Measurements from ENCODE around the gene NRAS. TPM values are rescaled to one million over a fixed set of nuclear protein-coding genes. Genes with fewer than 3 reads are reported as not detected.
"Not testable (repeated sequence)": the region's sequence is repeated elsewhere in the genome, so short reads cannot be mapped to it uniquely, and the experiment has no call there.

NRAS gene
- 10 to 100 TPM; 37.4 to 40.2 TPM for total RNA-seq

DNA sequence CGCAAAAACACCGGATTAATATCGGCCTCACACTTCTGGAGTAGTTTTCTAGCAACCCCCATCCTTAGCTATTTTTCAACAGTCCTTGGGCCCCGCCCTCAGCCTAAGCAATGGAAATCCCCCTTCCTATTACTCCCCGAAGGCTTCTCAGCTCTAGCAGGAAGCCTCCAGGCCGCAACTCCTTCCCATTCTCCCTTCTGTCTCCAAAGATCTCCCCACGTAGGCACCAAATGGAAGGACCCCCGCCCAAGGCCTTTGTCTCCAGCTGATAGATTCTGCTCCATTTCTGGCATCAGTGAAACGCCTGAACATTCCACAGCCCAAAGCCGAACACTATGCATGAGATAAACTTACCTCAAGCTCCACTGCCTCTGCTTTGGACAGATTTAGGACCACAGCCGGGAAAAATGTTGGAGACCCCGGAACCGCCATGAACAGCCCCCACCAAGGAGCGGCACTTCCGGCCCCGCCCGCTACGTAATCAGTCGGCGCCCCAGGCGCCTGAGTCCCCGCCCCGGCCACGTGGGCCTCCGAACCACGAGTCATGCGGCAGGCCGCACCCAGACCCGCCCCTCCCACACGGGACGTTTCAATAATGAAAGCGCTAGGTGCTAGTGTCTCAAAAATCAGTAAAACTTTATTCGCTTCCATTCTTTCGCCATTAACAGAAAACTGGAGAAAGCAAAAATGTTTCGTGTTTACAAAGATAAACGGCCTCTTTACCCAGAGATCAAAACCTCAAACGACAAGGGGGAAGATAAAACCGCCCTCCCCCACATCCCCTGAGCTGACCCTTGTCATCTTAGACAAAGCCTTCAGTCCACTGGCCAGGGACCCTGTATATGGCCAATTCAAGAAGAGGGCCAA, at the start of gene NRAS:
Gene NRAS (minus strand): TSS at position 468 of the 867 bp plus-strand sequence. CDS start 611 bp downstream, outside the sequence.
- POLR2A ChIA-PET, result interaction anchor here (0.6 to 1.8 kb wide), 10 partner anchors 17 to 791 kb away, joined by 3 to 10 read pairs (median 5); partner anchors contain the start of genes CSDE1 and SIKE1
- peaks cover 23% of the 10 kb centered on the region for H3K36me3 Mint-ChIP-seq

DNA sequence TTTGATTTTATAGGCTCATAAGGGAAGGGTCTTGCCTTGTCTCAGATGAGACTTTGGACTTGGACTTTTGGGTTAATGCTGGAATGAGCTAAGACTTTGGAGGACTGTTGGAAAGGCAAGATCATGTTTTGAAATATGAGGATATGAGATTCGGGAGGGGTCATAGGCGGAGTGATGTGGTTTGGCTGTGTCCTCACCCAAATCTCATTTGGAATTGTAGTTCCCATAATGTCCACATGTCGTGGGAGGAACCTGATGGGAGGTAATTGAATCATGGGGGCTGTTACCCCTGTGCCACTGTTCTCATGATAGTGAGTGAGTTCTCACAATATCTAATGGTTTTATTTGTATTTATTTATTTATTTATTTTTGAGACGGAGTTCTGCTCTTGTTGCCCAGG, 48.1 kb upstream of the NRAS start:
- no peak for ATAC-seq (ENCODE audit: low read depth)
- Mint-ChIP-seq H3K4me3 (no peak overlapping the region), H3K9me3 (peaks cover 6% of the 10 kb centered on the region), H3K27ac (no peak overlapping the region), H3K36me3 (peaks cover 6% of the 10 kb centered on the region), H3K27me3 (no peaks in the 10 kb centered on the region), H3K4me1 (no peaks in the 10 kb centered on the region)
- no peak for DNase-seq
- POLR2A ChIA-PET, result no interaction called here

More for the DNA sequence above, at the start of gene NRAS:
- Mint-ChIP-seq H3K4me1 (peaks cover 18% of the 10 kb centered on the region), H3K4me3 (peak within 1 kb of the TSS; percentile 93), H3K27me3 (no peaks in the 10 kb centered on the region), H3K27ac (peak within 1 kb of the TSS; percentile 94), H3K9me3 (no peaks in the 10 kb centered on the region)
- ATAC-seq (ENCODE audit: low read depth) (peak; percentile 98), DNase-seq (peak; percentile 97)

DNA sequence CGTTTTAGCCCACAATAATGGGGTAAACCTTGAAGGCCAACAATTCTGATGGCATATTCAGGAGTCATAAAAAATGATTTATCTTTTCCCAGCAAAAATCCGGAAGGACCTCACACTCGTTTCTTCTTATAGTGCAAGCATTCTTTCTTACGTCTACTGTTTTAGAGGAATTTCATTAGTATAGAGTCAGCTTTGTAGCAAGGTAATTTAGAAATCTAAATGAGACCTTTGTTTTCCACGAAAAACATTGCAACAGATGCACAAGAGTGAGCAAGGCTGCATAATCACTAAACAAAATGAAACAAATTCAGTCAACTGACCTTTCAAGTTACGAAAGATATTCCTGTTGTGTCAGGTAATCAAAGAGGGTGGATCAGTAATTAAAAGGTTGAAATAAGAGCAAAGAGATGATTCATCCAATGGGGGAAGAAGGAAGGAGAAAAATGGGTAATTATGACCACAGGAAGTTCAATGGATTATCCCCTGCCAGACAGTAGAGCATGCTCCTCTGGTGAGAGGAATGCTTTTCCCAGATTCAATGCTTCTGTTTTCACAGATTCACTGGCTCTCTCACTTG, 41.8 kb upstream of the NRAS start:
- POLR2A ChIA-PET, result interaction anchor here (1.1 to 2.5 kb wide), 3 partner anchors 22 to 416 kb away, joined by 3 to 12 read pairs (median 9); partner anchors contain the start of genes NRAS and SIKE1
- Mint-ChIP-seq H3K27me3 (no peaks in the 10 kb centered on the region), H3K27ac (peak overlapping the region; percentile 99), H3K9me3 (peaks cover 8% of the 10 kb centered on the region), H3K36me3 (peaks cover 9% of the 10 kb centered on the region), H3K4me1 (peaks cover 41% of the 10 kb centered on the region), H3K4me3 (peak overlapping the region; percentile 96)
- ATAC-seq (ENCODE audit: low read depth), result no peak
- DNase-seq, result no peak

DNA sequence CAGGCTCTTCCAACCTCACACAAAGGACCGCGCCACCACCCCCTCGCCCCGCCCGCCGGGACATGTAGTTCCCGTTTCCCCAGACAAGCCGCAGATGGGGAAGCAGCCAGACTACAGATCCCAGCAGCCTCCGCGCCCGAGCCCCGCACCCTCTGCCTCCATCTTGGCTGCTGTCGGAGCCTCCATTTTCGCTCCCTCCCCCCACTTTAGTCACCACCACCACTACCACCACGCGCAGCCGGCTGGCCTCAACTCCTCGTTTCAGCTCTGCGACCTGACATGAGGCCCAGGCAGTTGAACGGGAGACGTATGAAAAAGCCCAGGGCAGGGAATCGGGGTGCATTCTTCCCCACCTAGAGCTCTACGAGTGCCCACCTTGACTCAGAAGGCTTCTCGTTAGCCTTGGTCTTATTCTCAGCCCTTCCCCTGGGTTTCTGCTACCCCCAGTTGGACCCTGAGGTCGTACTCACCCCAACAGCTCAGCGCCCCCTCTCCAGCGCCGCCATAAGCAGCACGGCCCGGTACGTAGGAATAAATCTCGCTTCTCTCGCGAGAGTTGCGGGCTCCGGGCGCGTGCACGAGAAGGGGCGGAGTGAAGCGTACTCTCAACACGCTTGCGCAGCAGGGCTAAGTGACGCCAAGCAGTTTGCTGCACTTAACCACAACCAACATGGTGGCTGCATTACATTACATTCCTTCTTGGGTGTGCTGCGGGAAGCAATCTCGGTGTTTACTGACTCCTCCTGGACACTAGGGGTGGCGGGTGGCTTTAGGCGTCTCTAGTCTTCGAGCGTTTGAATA, 41.1 kb upstream of the NRAS start, which contains the start of gene CSDE1:
Gene CSDE1 (minus strand): TSS at position 530 of the 801 bp plus-strand sequence. CDS start 18,094 bp downstream, outside the sequence.
- DNase-seq (peak; percentile 95), ATAC-seq (ENCODE audit: low read depth) (peak; percentile 87)
- peaks cover 43% of the 10 kb centered on the region for H3K4me1 Mint-ChIP-seq
- H3K27me3 Mint-ChIP-seq, result no peaks in the 10 kb centered on the region
- POLR2A ChIA-PET, result interaction anchor here (0.9 to 2.5 kb wide), 4 partner anchors 13 to 415 kb away, joined by 3 to 12 read pairs (median 6); partner anchors contain the start of genes NRAS and SIKE1
- H3K36me3 Mint-ChIP-seq, result peaks cover 6% of the 10 kb centered on the region
- peak within 1 kb of the TSS; percentile 99 for H3K27ac Mint-ChIP-seq
- H3K4me3 Mint-ChIP-seq, result peak within 1 kb of the TSS; percentile 96
- peaks cover 4% of the 10 kb centered on the region for H3K9me3 Mint-ChIP-seq

DNA sequence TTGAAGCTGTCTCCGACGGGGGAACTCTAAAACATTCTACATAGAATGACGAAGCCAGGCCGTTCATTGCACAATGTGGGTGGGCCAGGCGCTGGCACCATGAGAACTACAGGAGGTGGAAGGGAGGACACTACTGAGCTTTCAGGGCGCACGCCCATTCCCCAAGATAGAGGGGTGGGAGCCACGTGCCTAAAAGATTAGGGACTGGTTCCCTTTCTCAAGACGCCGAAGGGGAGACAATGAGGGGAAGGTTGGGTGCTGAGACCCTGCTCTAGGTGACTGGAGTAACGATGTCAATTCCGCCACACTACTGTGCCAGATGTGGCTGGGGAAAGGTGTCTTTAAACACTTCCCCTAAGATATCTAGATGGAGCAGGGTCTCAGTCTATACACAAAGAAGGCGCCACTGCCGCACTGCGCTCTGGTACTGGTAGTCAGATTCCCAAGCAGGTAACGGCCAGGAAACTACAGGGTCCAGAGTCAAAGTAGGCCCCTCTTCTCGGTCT, 40.4 kb upstream of the NRAS start:
- Mint-ChIP-seq H3K27ac (peak overlapping the region; percentile 99), H3K9me3 (peaks cover 4% of the 10 kb centered on the region), H3K4me3 (peak overlapping the region; percentile 96), H3K4me1 (peaks cover 49% of the 10 kb centered on the region), H3K36me3 (peaks cover 12% of the 10 kb centered on the region), H3K27me3 (no peaks in the 10 kb centered on the region)
- POLR2A ChIA-PET, result interaction anchor here (0.9 to 2.5 kb wide), 5 partner anchors 12 to 414 kb away, joined by 3 to 12 read pairs (median 7); partner anchors contain the start of genes NRAS and SIKE1
- ATAC-seq (ENCODE audit: low read depth), result peak; percentile 1
- no peak for DNase-seq

DNA sequence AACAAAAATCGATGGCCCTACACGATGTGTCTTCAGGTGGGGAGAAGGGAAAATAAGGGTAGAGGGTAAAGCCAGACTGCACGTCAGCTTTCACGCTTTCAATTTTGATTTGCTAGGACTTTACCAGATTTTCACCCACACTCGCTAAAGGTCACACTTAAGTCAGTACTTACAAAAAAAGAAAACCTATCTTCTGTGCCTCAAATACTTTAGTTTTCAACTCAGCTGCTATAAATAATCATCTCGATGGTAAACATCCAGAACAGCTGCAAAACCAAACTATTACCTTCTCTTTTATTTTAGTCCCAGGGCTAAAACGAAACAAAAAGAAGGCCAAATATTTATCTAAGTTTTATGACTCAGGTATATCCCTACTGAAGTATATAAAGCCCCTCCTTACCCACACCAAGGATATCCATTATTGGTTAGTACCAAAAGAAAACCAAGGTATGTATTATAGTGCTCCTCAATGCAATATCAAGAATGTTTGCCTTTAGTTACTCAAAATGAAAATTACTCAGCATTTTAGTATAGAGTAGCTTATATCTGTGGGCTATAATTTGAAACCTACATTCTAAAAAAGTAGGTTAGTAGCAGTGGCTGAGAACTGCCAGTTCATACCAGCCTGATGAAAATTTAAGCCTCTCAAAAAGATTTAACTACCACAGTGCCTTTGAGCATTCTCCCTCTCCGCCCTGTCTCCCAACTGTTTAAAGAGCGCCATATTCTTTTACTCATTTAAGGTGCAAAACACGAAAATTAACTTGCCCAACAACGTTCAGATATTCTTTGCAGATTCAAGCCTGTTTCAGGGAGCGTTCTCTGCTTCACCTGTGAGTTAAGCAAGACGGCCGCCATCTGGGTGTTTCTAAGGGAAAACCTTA, 39.7 kb upstream of the NRAS start:
- H3K4me3 Mint-ChIP-seq, result peak overlapping the region; percentile 96
- H3K36me3 Mint-ChIP-seq, result peaks cover 14% of the 10 kb centered on the region
- no peak for ATAC-seq (ENCODE audit: low read depth)
- H3K4me1 Mint-ChIP-seq, result peaks cover 57% of the 10 kb centered on the region
- no peaks in the 10 kb centered on the region for H3K27me3 Mint-ChIP-seq
- no peak for DNase-seq
- peaks cover 4% of the 10 kb centered on the region for H3K9me3 Mint-ChIP-seq
- POLR2A ChIA-PET, result interaction anchor here (1.0 to 2.5 kb wide), 3 partner anchors 24 to 40 kb away, joined by 4 to 12 read pairs (median 7); partner anchors contain the start of genes NRAS and SIKE1
- H3K27ac Mint-ChIP-seq, result peak overlapping the region; percentile 99

DNA sequence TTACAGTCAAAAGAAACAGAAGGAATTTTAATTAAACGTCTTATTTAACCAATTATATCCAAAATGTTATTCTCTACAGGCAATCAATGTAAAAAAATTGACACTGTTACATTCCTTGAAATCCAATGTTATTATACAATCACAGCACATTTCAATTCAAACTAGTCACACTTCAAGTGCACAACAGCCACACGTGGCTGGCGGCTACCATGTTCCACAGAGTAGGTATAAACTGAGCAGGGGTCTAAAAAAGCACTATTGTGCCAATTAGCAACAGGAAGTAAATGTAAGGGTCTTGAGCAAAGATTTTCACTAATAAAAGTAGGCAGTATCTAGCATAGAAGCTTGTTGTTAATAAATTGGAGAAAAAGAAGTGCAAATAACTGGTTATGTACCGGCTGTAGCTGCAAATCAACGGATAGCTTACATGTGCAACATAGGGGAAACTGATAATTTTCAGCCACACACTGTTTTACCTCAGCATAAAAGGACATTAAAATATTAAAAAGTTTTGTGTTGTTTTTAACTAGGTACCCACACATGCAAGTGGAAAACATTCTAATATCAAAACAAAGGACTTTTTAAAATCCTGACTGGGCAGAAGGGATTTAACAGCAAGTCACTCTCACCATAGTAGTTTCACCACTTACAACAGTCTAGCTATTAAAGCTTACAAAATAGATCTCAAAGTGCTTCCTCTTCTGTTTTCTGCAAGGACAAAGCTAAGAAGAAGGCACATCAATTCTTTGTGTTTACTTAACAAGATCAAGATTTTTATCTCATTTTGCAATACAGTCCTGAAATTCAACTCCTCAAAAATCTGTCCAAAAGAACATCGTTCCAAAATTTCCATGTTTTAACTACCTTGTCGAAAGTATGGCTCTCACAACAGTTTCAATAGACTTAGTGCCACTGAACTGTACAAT, 38.7 kb upstream of the NRAS start:
- peak overlapping the region; percentile 96 for H3K4me3 Mint-ChIP-seq
- H3K36me3 Mint-ChIP-seq, result peaks cover 14% of the 10 kb centered on the region
- H3K9me3 Mint-ChIP-seq, result peaks cover 4% of the 10 kb centered on the region
- H3K27me3 Mint-ChIP-seq, result no peaks in the 10 kb centered on the region
- no peak for DNase-seq
- peak overlapping the region; percentile 99 for H3K27ac Mint-ChIP-seq
- no peak for ATAC-seq (ENCODE audit: low read depth)
- peaks cover 62% of the 10 kb centered on the region for H3K4me1 Mint-ChIP-seq
- POLR2A ChIA-PET, result interaction anchor here (1.0 to 1.5 kb wide), 2 partner anchors 25 to 39 kb away, joined by 4 to 7 read pairs; partner anchors contain the start of genes NRAS and SIKE1

DNA sequence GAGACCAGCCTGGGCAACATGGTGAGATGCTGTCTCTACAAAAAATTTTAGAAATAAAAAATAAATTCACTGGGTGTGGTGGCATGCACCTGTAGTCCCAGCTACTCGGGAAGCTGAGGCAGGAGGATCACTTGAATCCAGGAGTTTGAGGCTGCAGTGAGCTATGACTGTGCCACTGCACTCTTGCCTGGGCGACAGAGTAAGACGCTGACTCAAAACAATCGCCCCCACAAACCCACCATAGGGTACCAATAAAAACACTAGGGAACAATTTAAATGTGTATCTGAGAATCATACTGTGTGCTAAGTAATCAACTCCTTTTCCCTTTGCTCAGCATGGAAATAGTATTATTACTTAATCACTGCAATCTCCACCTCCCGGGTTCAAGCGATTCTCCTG, 37.1 kb upstream of the NRAS start:
- H3K9me3 Mint-ChIP-seq; DNase-seq; ATAC-seq (ENCODE audit: low read depth); H3K27me3 Mint-ChIP-seq: not testable (repeated sequence)
- H3K27ac Mint-ChIP-seq, result peak overlapping the region; percentile 80
- peak overlapping the region; percentile 96 for H3K4me3 Mint-ChIP-seq
- POLR2A ChIA-PET, result interaction anchor here (0.9 kb wide), 1 partner anchor 37 kb away, joined by 4 read pairs; the partner anchor contains the start of gene NRAS
- H3K36me3 Mint-ChIP-seq, result peaks cover 18% of the 10 kb centered on the region
- H3K4me1 Mint-ChIP-seq, result peaks cover 73% of the 10 kb centered on the region

DNA sequence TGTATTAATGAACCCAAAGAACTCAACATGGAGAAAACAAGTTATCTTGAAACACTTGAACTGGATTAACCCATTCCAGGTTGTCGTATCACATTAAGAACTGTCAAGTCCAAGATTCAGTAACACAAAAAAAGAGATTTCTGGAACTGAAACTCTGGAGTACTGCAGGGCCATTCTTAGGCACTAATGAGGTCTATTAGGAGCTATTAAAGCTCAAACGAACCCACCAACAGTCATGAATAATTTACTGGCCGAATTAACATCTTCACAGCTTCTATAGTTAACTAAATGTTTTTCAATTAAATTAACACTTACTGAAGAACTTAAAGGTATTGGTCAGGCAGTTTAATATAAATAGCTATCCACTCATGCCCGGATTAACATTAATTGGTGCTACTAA, 36.6 kb upstream of the NRAS start:
- DNase-seq, result no peak
- POLR2A ChIA-PET, result no interaction called here
- Mint-ChIP-seq H3K9me3 (no peaks in the 10 kb centered on the region), H3K27ac (no peak overlapping the region), H3K4me3 (no peak overlapping the region), H3K4me1 (peaks cover 75% of the 10 kb centered on the region), H3K36me3 (peaks cover 23% of the 10 kb centered on the region), H3K27me3 (no peaks in the 10 kb centered on the region)
- ATAC-seq (ENCODE audit: low read depth), result no peak

DNA sequence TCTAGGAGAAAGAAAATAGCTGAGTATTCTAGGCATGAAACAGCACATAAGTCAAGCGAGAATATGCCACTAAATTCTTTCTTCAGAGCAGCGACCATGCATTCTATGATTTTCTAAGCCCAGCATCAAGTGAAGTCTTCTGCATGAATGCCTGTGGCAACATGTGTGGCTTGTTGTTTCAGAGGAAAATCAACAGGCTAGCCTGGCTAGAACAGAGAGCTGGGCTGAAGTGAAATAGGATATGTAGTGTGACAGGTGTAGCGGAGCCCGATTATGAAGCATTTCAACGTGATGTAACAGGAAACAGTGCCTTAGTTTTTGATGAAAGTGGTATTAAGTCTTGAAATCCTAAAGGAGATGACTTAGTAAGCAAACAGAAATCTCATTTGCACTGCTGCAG, 34.2 kb upstream of the NRAS start:
- peaks cover 22% of the 10 kb centered on the region for H3K36me3 Mint-ChIP-seq
- H3K27ac Mint-ChIP-seq, result no peak overlapping the region
- no peaks in the 10 kb centered on the region for H3K27me3 Mint-ChIP-seq
- peak overlapping the region; percentile 10 for H3K4me3 Mint-ChIP-seq
- H3K9me3 Mint-ChIP-seq, result no peaks in the 10 kb centered on the region
- POLR2A ChIA-PET, result no interaction called here
- peaks cover 73% of the 10 kb centered on the region for H3K4me1 Mint-ChIP-seq
- DNase-seq (no peak), ATAC-seq (ENCODE audit: low read depth) (no peak)

DNA sequence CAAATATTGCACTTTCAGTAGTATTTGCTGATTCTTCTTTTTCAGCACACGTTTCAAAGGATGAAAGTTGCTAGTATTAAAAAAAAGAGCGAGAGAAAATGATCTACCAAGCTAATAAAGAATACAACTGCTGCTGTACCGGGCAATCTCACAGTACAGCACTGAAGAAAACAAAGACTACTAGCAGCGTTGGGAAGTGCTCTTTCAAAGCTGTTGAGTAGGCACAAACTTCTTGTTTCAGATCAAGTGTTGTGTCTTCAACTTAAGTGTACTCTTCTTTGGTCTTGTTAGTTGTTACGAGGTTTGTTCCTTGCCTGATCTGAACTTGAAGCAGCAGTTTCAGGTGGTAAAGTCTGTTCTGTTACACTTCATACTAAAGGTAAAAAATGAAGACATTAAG, 33.3 kb upstream of the NRAS start:
- no peaks in the 10 kb centered on the region for H3K27me3 Mint-ChIP-seq

More for the DNA sequence above, 33.3 kb upstream of the NRAS start:
- H3K4me1 Mint-ChIP-seq, result peaks cover 68% of the 10 kb centered on the region
- ATAC-seq (ENCODE audit: low read depth) (no peak), DNase-seq (no peak)
- peak overlapping the region; percentile 20 for H3K27ac Mint-ChIP-seq
- H3K4me3 Mint-ChIP-seq, result no peak overlapping the region
- no peaks in the 10 kb centered on the region for H3K9me3 Mint-ChIP-seq
- POLR2A ChIA-PET, result no interaction called here
- H3K36me3 Mint-ChIP-seq, result peaks cover 22% of the 10 kb centered on the region

All from activated naive CD8-positive, alpha-beta T cell treated with anti-CD3 and anti-CD28 coated beads, Interleukin-2, amount 10 ng/mL, durations not matched to agents 7 days and 5 days (primary cell).